Activated CD4-positive, alpha-beta T cell treated with anti-CD3 and anti-CD28 coated beads, Interleukin-2, amount 50 U/mL, for 4 hours (primary cell): ENCODE measurements around the gene SPNS2.

ENCODE experiments used
- DNase-seq, 2 experiments: peaks; one replicate each; pipeline ENCODE4 v3.0.0-alpha.2; 2020

The SPNS2 gene

GRCh38 chr17:4538236-4539002, 39.7 kb downstream of the SPNS2 start:
- DNase-seq = no peak

GRCh38 chr17:4539025-4539424, 40.3 kb downstream of the SPNS2 start:
- DNase-seq = no peak

GRCh38 chr17:4539576-4540223, 41.0 kb downstream of the SPNS2 start:
- DNase-seq = no peak

GRCh38 chr17:4540224-4540651, 41.6 kb downstream of the SPNS2 start:
- DNase-seq = no peak

GRCh38 chr17:4540687-4541327, 42.1 kb downstream of the SPNS2 start:
- no peak for DNase-seq

GRCh38 chr17:4541328-4542002, 42.8 kb downstream of the SPNS2 start:
- DNase-seq = no peak

- no peak for DNase-seq
Observed at GRCh38 chr17:4542003-4542725, 43.5 kb downstream of the SPNS2 start.

GRCh38 chr17:4542726-4543191, 44.1 kb downstream of the SPNS2 start:
- DNase-seq = no peak

GRCh38 chr17:4543557-4544026, 44.9 kb downstream of the SPNS2 start:
- no peak for DNase-seq

GRCh38 chr17:4544135-4544950, 45.7 kb downstream of the SPNS2 start:
- no peak for DNase-seq

- DNase-seq = no peak
Observed at GRCh38 chr17:4544951-4545216, 46.2 kb downstream of the SPNS2 start.

- no peak for DNase-seq
Observed at GRCh38 chr17:4545217-4545951, 46.7 kb downstream of the SPNS2 start.

- no peak for DNase-seq
Observed at GRCh38 chr17:4547118-4547906, 48.6 kb downstream of the SPNS2 start.

GRCh38 chr17:4548061-4548461, 49.4 kb downstream of the SPNS2 start:
- no peak for DNase-seq

- DNase-seq = no peak
Observed at GRCh38 chr17:4548721-4549531, 50.2 kb downstream of the SPNS2 start.

- no peak for DNase-seq
Observed at GRCh38 chr17:4549781-4550533, 51.3 kb downstream of the SPNS2 start.

GRCh38 chr17:4550534-4551039, 51.9 kb downstream of the SPNS2 start:
- DNase-seq = no peak

- DNase-seq = no peak
Observed at GRCh38 chr17:4551141-4551540, 52.5 kb downstream of the SPNS2 start.
